HepG2 (cell line): ENCODE results near the gene CCNT2. TPM values are rescaled to one million over a fixed set of nuclear protein-coding genes. Genes with fewer than 3 reads are reported as not detected.

ENCODE experiments used
- CBX2 ChIP-seq, 2 experiments: fragments of 200-600 bp in 1 of 2; sonication (generic); formaldehyde crosslinking in 1 of 2; IDR thresholded peaks; 2 replicates each; pipeline versions ENCODE4 v1.7.0 to v1.8.1; 2018 to 2022; ENCODE audit warnings: low read depth in 2 of 2, low read length in 1 of 2, mild to moderate bottlenecking in 1 of 2, missing genetic modification reagents in 1 of 2
- DMAP1 ChIP-seq: IDR thresholded peaks from 2 replicates; pipeline ENCODE4 v1.6.1; 2016
- FOXM1 ChIP-seq: sonication (generic); formaldehyde crosslinking; IDR thresholded peaks from 2 replicates; pipeline ENCODE4 v1.5.0; 2020; ENCODE audit warnings: missing genetic modification reagents
- GTF3A ChIP-seq: sonication (generic); formaldehyde crosslinking; conservative IDR thresholded peaks from 2 replicates; pipeline ENCODE4 v1.4.0; 2020; ENCODE audit warnings: mild to moderate bottlenecking, missing genetic modification reagents
- LCORL ChIP-seq, 2 experiments: fragments of 450-650 bp in 1 of 2; sonication (generic) in 1 of 2; formaldehyde crosslinking in 1 of 2; IDR thresholded peaks; 2 replicates each; pipeline versions ENCODE4 v1.5.0 to v1.6.1; 2017 to 2020; ENCODE audit warnings: antibody characterized with exemption in 1 of 2, missing genetic modification reagents in 1 of 2
- MED1 ChIP-seq: sonication (generic); formaldehyde crosslinking; IDR thresholded peaks from 2 replicates; pipeline ENCODE4 v1.4.0; 2020; ENCODE audit warnings: missing genetic modification reagents
- MLXIP ChIP-seq: sonication (generic); formaldehyde crosslinking; IDR thresholded peaks from 2 replicates; pipeline ENCODE4 v1.9.0; 2021; ENCODE audit warnings: missing genetic modification reagents, borderline replicate concordance
- MYC ChIP-seq: sonication (generic); formaldehyde crosslinking; IDR thresholded peaks from 2 replicates; pipeline ENCODE4 v1.9.0; 2021; ENCODE audit warnings: missing genetic modification reagents, borderline replicate concordance
- SMAD1 ChIP-seq: sonication (generic); formaldehyde crosslinking; IDR thresholded peaks from 2 replicates; pipeline ENCODE4 v1.4.0; 2020; ENCODE audit warnings: missing genetic modification reagents, low read depth, mild to moderate bottlenecking, borderline replicate concordance
- THAP8 ChIP-seq: sonication (generic); formaldehyde crosslinking; IDR thresholded peaks from 2 replicates; pipeline ENCODE4 v1.5.1; 2020; ENCODE audit warnings: missing genetic modification reagents, mild to moderate bottlenecking, borderline replicate concordance
- ZBTB25 ChIP-seq: IDR thresholded peaks from 2 replicates; pipeline ENCODE4 v1.6.1; 2018; ENCODE audit warnings: missing genetic modification reagents
- ZNF232 ChIP-seq: sonication (generic); formaldehyde crosslinking; IDR thresholded peaks from 2 replicates; pipeline ENCODE4 v1.4.0; 2020; ENCODE audit warnings: missing genetic modification reagents, borderline replicate concordance
- ZNF354B ChIP-seq: sonication (generic); formaldehyde crosslinking; IDR thresholded peaks from 2 replicates; pipeline ENCODE4 v1.8.0; 2022; ENCODE audit warnings: mild to moderate bottlenecking, missing genetic modification reagents
- ZNF382 ChIP-seq: sonication (generic); formaldehyde crosslinking; IDR thresholded peaks from 2 replicates; pipeline ENCODE4 v1.5.0; 2020; ENCODE audit warnings: missing genetic modification reagents, mild to moderate bottlenecking, borderline replicate concordance
- ZNF549 ChIP-seq: sonication (generic); formaldehyde crosslinking; IDR thresholded peaks from 2 replicates; pipeline ENCODE4 v1.5.0; 2020; ENCODE audit warnings: missing genetic modification reagents
- ZNF562 ChIP-seq: sonication (generic); formaldehyde crosslinking; IDR thresholded peaks from 2 replicates; pipeline ENCODE4 v1.8.0; 2022; ENCODE audit warnings: missing genetic modification reagents, borderline replicate concordance
- ZNF574 ChIP-seq: sonication (generic); formaldehyde crosslinking; IDR thresholded peaks from 2 replicates; pipeline ENCODE4 v1.4.0; 2020; ENCODE audit warnings: missing genetic modification reagents
- ZNF589 ChIP-seq: sonication (generic); formaldehyde crosslinking; conservative IDR thresholded peaks from 2 replicates; pipeline ENCODE4 v1.8.0; 2022; ENCODE audit warnings: mild to moderate bottlenecking, moderate library complexity, missing genetic modification reagents
- ZNF672 ChIP-seq: sonication (generic); formaldehyde crosslinking; IDR thresholded peaks from 2 replicates; pipeline ENCODE4 v1.8.1; 2022; ENCODE audit warnings: missing genetic modification reagents
- ZNF839 ChIP-seq: sonication (generic); formaldehyde crosslinking; IDR thresholded peaks from 2 replicates; pipeline ENCODE4 v1.4.0; 2020; ENCODE audit warnings: missing genetic modification reagents, mild to moderate bottlenecking, borderline replicate concordance
- ZNF883 ChIP-seq: sonication (generic); formaldehyde crosslinking; IDR thresholded peaks from 2 replicates; pipeline ENCODE4 v1.5.1; 2020; ENCODE audit warnings: mild to moderate bottlenecking, missing genetic modification reagents; ENCODE audit errors: not compliant biosample characterization
- ZNF891 ChIP-seq: sonication (generic); formaldehyde crosslinking; IDR thresholded peaks from 2 replicates; pipeline ENCODE4 v1.5.0; 2020; ENCODE audit warnings: mild to moderate bottlenecking, missing genetic modification reagents
- polyA plus RNA-seq, 8 experiments: library from polyadenylated mRNA; depleted of rRNA in 3 of 8; stranded (reverse) in 7 of 8; unstranded in 1 of 8; fragments of >200 nt; fragmentation: Illumina TruSeq in 4 of 8; extraction: Trizol in 4 of 8; gene quantifications; 2 replicates each; pipeline versions ENCODE4 v1.2.1 to v1.2.3, GENCODE V29; 2011 to 2016; ENCODE audit warnings: low read depth in 4 of 8, missing spikeins in 1 of 8, mixed read lengths in 1 of 8; ENCODE audit not compliant: insufficient read depth in 1 of 8
- total RNA-seq, 5 experiments: library from RNA; depleted of rRNA; stranded (reverse); fragments of >200 nt; fragmentation: Illumina TruSeq; extraction: Trizol; gene quantifications; 2 replicates each; pipeline ENCODE4 v1.2.3, GENCODE V29; 2016; ENCODE audit warnings: low read depth in 1 of 5

Gene CCNT2
- total and polyA plus RNA-seq, 2 of the 13 experiments (the other 11 are each of a cell fraction or from before 2014, with no cell fraction given), result 22.1 to 34.4 TPM

- TF ChIP-seq THAP8 (CRISPR knock-in tag), result no peak
- peak; percentile 26; the same call in 1 of the 2 replicates for TF ChIP-seq ZNF232 (CRISPR knock-in tag)
- TF ChIP-seq MED1 (CRISPR knock-in tag), result 0 out of 2 replicates have a peak, but pooled peaks have one; percentile 50
- TF ChIP-seq ZBTB25 (CRISPR knock-in tag), result no peak
- TF ChIP-seq ZNF354B (CRISPR knock-in tag), result no peak
- TF ChIP-seq ZNF589 (CRISPR knock-in tag), result peak; percentile 72; the same call in 1 of the 2 replicates
- TF ChIP-seq ZNF574, result no peak
- TF ChIP-seq ZNF891 (CRISPR knock-in tag), result no peak
- no peak for TF ChIP-seq FOXM1 (CRISPR knock-in tag)
- no peak for TF ChIP-seq LCORL (IDR thresholded peaks at IDR 0.05)
- TF ChIP-seq LCORL (CRISPR knock-in tag; IDR thresholded peaks at IDR 0.05), result peak; percentile 31; the same call in 1 of the 2 replicates
- TF ChIP-seq ZNF562 (CRISPR knock-in tag), result no peak
- TF ChIP-seq ZNF549 (CRISPR knock-in tag), result no peak
- no peak for TF ChIP-seq ZNF382 (CRISPR knock-in tag)
- TF ChIP-seq ZNF883 (CRISPR knock-in tag), result no peak
- TF ChIP-seq MLXIP, result 0 out of 2 replicates have a peak, but pooled peaks have one; percentile 24
- TF ChIP-seq SMAD1 (CRISPR knock-in tag), result no peak
- TF ChIP-seq ZNF839 (CRISPR knock-in tag), result no peak
- no peak for TF ChIP-seq CBX2 (IDR thresholded peaks at IDR 0.05; ENCODE audit: low read depth, low read length)
- TF ChIP-seq CBX2 (CRISPR knock-in tag; IDR thresholded peaks at IDR 0.05; ENCODE audit: low read depth), result 0 out of 2 replicates have a peak, but pooled peaks have one; percentile 18
- no peak for TF ChIP-seq GTF3A (CRISPR knock-in tag)
- peak; percentile 55; the same call in 1 of the 2 replicates for TF ChIP-seq DMAP1
- TF ChIP-seq ZNF672, result no peak
- TF ChIP-seq MYC (CRISPR knock-in tag), result no peak
Observed at GRCh38 chr2:134917888-134918525, 615 bp upstream of the CCNT2 start (continued).
